GM23338 (cell line): ENCODE results near the gene DCLK2. TPM values are rescaled to one million over a fixed set of nuclear protein-coding genes. Genes with fewer than 3 reads are reported as not detected.

Source experiments
- ATAC-seq: fragments of 200-7000 bp; cut with Tn5 transposase; 3 replicates; pipeline ENCODE4 v1.9.1; 2020
- DNase-seq: peaks from one replicate; pipeline ENCODE4 v3.0.0-alpha.2; 2015; ENCODE audit warnings: low spot score
- H2AFZ ChIP-seq: fragments of 200-600 bp; sonication (generic); 2 replicates; pipeline ENCODE4 v1.8.0; 2016; ENCODE audit warnings: antibody characterized with exemption, mild to moderate bottlenecking, moderate library complexity
- H3F3A ChIP-seq: fragments of 200-600 bp; sonication (generic); replicated peaks from 2 replicates; pipeline ENCODE4 v1.8.0; 2017; ENCODE audit warnings: antibody characterized with exemption, mixed run types, low read depth
- H3K27ac ChIP-seq: fragments of 200-600 bp; sonication (generic); 2 replicates; pipeline ENCODE4 v1.6.1; 2016; ENCODE audit warnings: low read depth
- H3K27me3 ChIP-seq: fragments of 200-600 bp; sonication (generic); 2 replicates; pipeline ENCODE4 v1.8.0; 2016; ENCODE audit warnings: mild to moderate bottlenecking, mixed run types, moderate library complexity; ENCODE audit not compliant: insufficient read depth
- H3K36me3 ChIP-seq: fragments of 200-600 bp; sonication (generic); 2 replicates; pipeline ENCODE4 v1.8.0; 2016; ENCODE audit warnings: mild to moderate bottlenecking; ENCODE audit not compliant: insufficient read depth
- H3K4me1 ChIP-seq: fragments of 200-600 bp; sonication (generic); 2 replicates; pipeline ENCODE4 v1.8.0; 2016; ENCODE audit warnings: mild to moderate bottlenecking, moderate library complexity; ENCODE audit not compliant: insufficient read depth
- H3K4me2 ChIP-seq: fragments of 200-600 bp; sonication (generic); 2 replicates; pipeline ENCODE4 v1.7.1; 2017; ENCODE audit warnings: mixed run types
- H3K4me3 ChIP-seq: fragments of 200-600 bp; sonication (generic); 2 replicates; pipeline ENCODE4 v1.6.1; 2016; ENCODE audit warnings: mixed run types
- H3K79me2 ChIP-seq: fragments of 200-600 bp; sonication (generic); replicated peaks from 2 replicates; pipeline ENCODE4 v1.8.0; 2017; ENCODE audit warnings: mild to moderate bottlenecking; ENCODE audit not compliant: insufficient read depth
- H3K9me2 ChIP-seq: fragments of 200-600 bp; sonication (generic); 2 replicates; pipeline ENCODE4 v1.8.0; 2017; ENCODE audit not compliant: insufficient read depth
- H4K20me1 ChIP-seq: fragments of 200-600 bp; sonication (generic); replicated peaks from 2 replicates; pipeline ENCODE4 v1.8.0; 2017; ENCODE audit warnings: mild to moderate bottlenecking; ENCODE audit not compliant: insufficient read depth
- H3K27ac Mint-ChIP-seq: 2 replicates; pipeline ENCODE4 v1.8.0; 2020; ENCODE audit warnings: inconsistent platforms, mild to moderate bottlenecking, moderate library complexity, mixed read lengths
- H3K27me3 Mint-ChIP-seq: 3 replicates; pipeline ENCODE4 v1.8.0; 2022; ENCODE audit warnings: low read depth, mild to moderate bottlenecking, moderate library complexity, mixed read lengths, inconsistent platforms; ENCODE audit not compliant: insufficient read depth, poor library complexity
- H3K36me3 Mint-ChIP-seq: 3 replicates; pipeline ENCODE4 v1.8.0; 2021; ENCODE audit warnings: low read depth, mild to moderate bottlenecking, inconsistent platforms, moderate library complexity, mixed read lengths
- H3K4me1 Mint-ChIP-seq: 3 replicates; pipeline ENCODE4 v1.8.0; 2020; ENCODE audit warnings: mild to moderate bottlenecking, inconsistent platforms, mixed read lengths
- H3K4me3 Mint-ChIP-seq: 3 replicates; pipeline ENCODE4 v1.8.0; 2021; ENCODE audit warnings: moderate library complexity, mild to moderate bottlenecking, inconsistent platforms, mixed read lengths
- H3K9me3 Mint-ChIP-seq: 3 replicates; pipeline ENCODE4 v1.8.0; 2020; ENCODE audit warnings: moderate library complexity, mild to moderate bottlenecking, inconsistent platforms, mixed read lengths
- CTCF ChIP-seq, 2 experiments: fragments of 200-600 bp in 1 of 2; sonication (generic) in 1 of 2; conservative IDR thresholded peaks; 2 replicates each; pipeline versions ENCODE4 v1.5.1 to v1.6.1; 2016 to 2017; ENCODE audit warnings: antibody characterized with exemption in 2 of 2, low read depth in 2 of 2, mild to moderate bottlenecking in 2 of 2, moderate library complexity in 1 of 2
- NANOG ChIP-seq: IDR thresholded peaks from 2 replicates; pipeline ENCODE4 v1.6.1; 2016; ENCODE audit warnings: antibody characterized with exemption, borderline replicate concordance
- POLR2AphosphoS5 ChIP-seq: IDR thresholded peaks from 2 replicates; pipeline ENCODE4 v1.6.1; 2016; ENCODE audit warnings: antibody characterized with exemption, low read depth
- STAT1 ChIP-seq: IDR thresholded peaks from one replicate; pipeline ENCODE4 v1.6.1; 2016; ENCODE audit warnings: antibody characterized with exemption; ENCODE audit not compliant: unreplicated experiment
- ZNF331 ChIP-seq: fragments of 250-450 bp; sonication (Bioruptor Pico); IDR thresholded peaks from 2 replicates; pipeline ENCODE4 v1.5.0; 2020; ENCODE audit warnings: low read depth, mild to moderate bottlenecking, moderate library complexity
- ZNF462 ChIP-seq: fragments of 250-450 bp; sonication (Bioruptor Pico); IDR thresholded peaks from 2 replicates; pipeline ENCODE4 v1.5.0; 2020; ENCODE audit warnings: mild to moderate bottlenecking, moderate library complexity
- polyA plus RNA-seq: library from polyadenylated mRNA; unstranded; fragments of >200 nt; fragmentation: Nextera tagmentation; extraction: Ambion mirVana; gene quantifications from 2 replicates; pipeline ENCODE4 v1.2.1, GENCODE V29; 2016
- total RNA-seq: library from RNA; depleted of rRNA; stranded (reverse); fragments of >200 nt; shearing (Covaris generic); gene quantifications from 2 replicates; pipeline ENCODE4 v1.2.3, GENCODE V29; 2014

The DCLK2 gene
- total and polyA plus RNA-seq, 2 experiments from 2014 or later: 0.49 TPM; not detected in 1

GRCh38 chr4:150258569-150258968, 180.3 kb downstream of the DCLK2 start:
- peaks cover 14% of the 10 kb centered on the region for H3K27me3 Mint-ChIP-seq
- H3K27ac Mint-ChIP-seq: no peak overlapping the region
- TF ChIP-seq POLR2AphosphoS5 (no peak), ZNF331 (no peak)
- peaks cover 40% of the 10 kb centered on the region for H3K4me1 Mint-ChIP-seq
- Histone ChIP-seq H3K4me3 (no peak overlapping the region), H3K79me2 (no peaks in the 10 kb centered on the region), H3K9me2 (no peaks in the 10 kb centered on the region), H2AFZ (no peak overlapping the region), H3F3A (no peaks in the 10 kb centered on the region), H4K20me1 (no peaks in the 10 kb centered on the region), H3K36me3 (no peaks in the 10 kb centered on the region; the same call in 1 of the 2 replicates), H3K4me2 (no peak overlapping the region), H3K27ac (no peak overlapping the region), H3K4me1 (peaks cover 22% of the 10 kb centered on the region), H3K27me3 (no peaks in the 10 kb centered on the region)
- H3K9me3 Mint-ChIP-seq: peaks cover 2% of the 10 kb centered on the region; the same call in 1 of the 3 replicates
- no peak overlapping the region for H3K4me3 Mint-ChIP-seq
- DNase-seq (no peak), ATAC-seq (no peak)
- no peaks in the 10 kb centered on the region for H3K36me3 Mint-ChIP-seq

GRCh38 chr4:150259861-150260567, 181.8 kb downstream of the DCLK2 start:
- Histone ChIP-seq H3K4me2 (no peak overlapping the region), H3F3A (no peaks in the 10 kb centered on the region), H3K9me2 (no peaks in the 10 kb centered on the region), H3K27me3 (no peaks in the 10 kb centered on the region), H4K20me1 (no peaks in the 10 kb centered on the region), H3K4me1 (peaks cover 22% of the 10 kb centered on the region), H3K79me2 (no peaks in the 10 kb centered on the region), H3K27ac (no peak overlapping the region), H2AFZ (peak overlapping the region; percentile 38; the same call in 1 of the 2 replicates), H3K4me3 (no peak overlapping the region), H3K36me3 (no peaks in the 10 kb centered on the region; the same call in 1 of the 2 replicates)
- no peaks in the 10 kb centered on the region for H3K36me3 Mint-ChIP-seq
- no peak overlapping the region for H3K4me3 Mint-ChIP-seq
- DNase-seq: no peak
- no peak; the same call in 2 of the 3 replicates for ATAC-seq
- no peaks in the 10 kb centered on the region; the same call in 2 of the 3 replicates for H3K9me3 Mint-ChIP-seq
- H3K27ac Mint-ChIP-seq: no peak overlapping the region
- H3K27me3 Mint-ChIP-seq: peaks cover 15% of the 10 kb centered on the region
- TF ChIP-seq POLR2AphosphoS5 (no peak), CTCF (conservative IDR thresholded peaks at IDR 0.05; ENCODE audit: low read depth in 2 of 2) (peak; percentile 31 to 48)
- peaks cover 47% of the 10 kb centered on the region for H3K4me1 Mint-ChIP-seq

- no peaks in the 10 kb centered on the region; the same call in 1 of the 2 replicates for H3K36me3 ChIP-seq
- DNase-seq: no peak
- H3K4me3 Mint-ChIP-seq: no peak overlapping the region
- H3K27ac Mint-ChIP-seq: no peak overlapping the region
- H3K4me3 ChIP-seq: no peak overlapping the region
- peaks cover 19% of the 10 kb centered on the region for H3K4me1 ChIP-seq
- no peaks in the 10 kb centered on the region; the same call in 2 of the 3 replicates for H3K9me3 Mint-ChIP-seq
- no peaks in the 10 kb centered on the region for H3K9me2 ChIP-seq
- H3K36me3 Mint-ChIP-seq: no peaks in the 10 kb centered on the region
- peaks cover 42% of the 10 kb centered on the region for H3K4me1 Mint-ChIP-seq
- H4K20me1 ChIP-seq: no peaks in the 10 kb centered on the region
- H3K27me3 ChIP-seq: no peaks in the 10 kb centered on the region
- H3K27me3 Mint-ChIP-seq: peaks cover 10% of the 10 kb centered on the region
- H3K79me2 ChIP-seq: no peaks in the 10 kb centered on the region
- no peak overlapping the region for H3K27ac ChIP-seq
- no peak overlapping the region for H3K4me2 ChIP-seq
- H2AFZ ChIP-seq: no peak overlapping the region
- H3F3A ChIP-seq: no peaks in the 10 kb centered on the region
- ATAC-seq: no peak
- no peak for TF ChIP-seq NANOG
- TF ChIP-seq POLR2AphosphoS5: no peak
- no peak for TF ChIP-seq ZNF462
- no peak for TF ChIP-seq STAT1
Measured at GRCh38 chr4:150261571-150261970, 183.3 kb downstream of the DCLK2 start.
